NB4 (cell line): Measurements from ENCODE around the gene WNK1.

Experiments
- MYC ChIP-seq: IDR thresholded peaks from 2 replicates; pipeline ENCODE4 v1.6.1; 2011; ENCODE audit warnings: low read depth, low read length
- POLR2A ChIP-seq: IDR thresholded peaks from 2 replicates; pipeline ENCODE4 v1.6.1; 2011; ENCODE audit warnings: mild to moderate bottlenecking; ENCODE audit not compliant: insufficient read length; ENCODE audit errors: extremely low read depth
- TF ChIP-seq, protein P1 (sequence below): IDR thresholded peaks from one replicate; pipeline ENCODE4 v1.5.1; 2012; ENCODE audit warnings: low read depth, low read length
- TF ChIP-seq, protein P2 (sequence below): IDR thresholded peaks from 2 replicates; pipeline ENCODE4 v1.6.1; 2011; ENCODE audit warnings: low read depth, low read length

DNA sequence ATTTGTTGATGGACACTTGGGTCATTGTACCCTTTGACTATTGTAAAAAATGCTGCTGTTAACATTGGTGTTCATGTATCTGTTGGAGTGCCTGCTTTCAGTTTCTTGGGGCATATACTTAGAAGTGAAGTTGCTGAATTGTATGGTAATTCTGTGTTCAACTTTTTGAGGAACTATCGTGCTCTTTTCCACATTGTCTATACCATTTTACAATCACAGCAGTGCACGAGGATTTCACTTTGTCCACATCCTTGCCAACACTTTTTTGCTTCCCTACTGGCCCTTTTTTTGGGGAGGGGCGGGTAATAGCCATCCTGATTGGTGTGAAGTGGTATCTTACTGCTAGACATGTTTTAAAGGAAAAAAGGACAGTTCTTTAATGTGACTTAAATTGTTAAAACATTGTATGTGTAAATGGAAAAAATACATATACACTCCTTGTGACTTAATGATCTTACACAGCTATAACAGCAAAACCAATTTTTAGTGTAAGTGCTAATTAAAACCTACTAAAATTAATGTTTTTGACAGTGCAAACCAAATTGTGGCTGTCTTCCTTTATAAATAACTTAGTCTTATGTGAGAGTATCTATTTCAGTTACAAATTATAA lies 52.7 kb downstream of the WNK1 start:
- TF ChIP-seq POLR2A, result no peak
- TF ChIP-seq, protein P1, sequence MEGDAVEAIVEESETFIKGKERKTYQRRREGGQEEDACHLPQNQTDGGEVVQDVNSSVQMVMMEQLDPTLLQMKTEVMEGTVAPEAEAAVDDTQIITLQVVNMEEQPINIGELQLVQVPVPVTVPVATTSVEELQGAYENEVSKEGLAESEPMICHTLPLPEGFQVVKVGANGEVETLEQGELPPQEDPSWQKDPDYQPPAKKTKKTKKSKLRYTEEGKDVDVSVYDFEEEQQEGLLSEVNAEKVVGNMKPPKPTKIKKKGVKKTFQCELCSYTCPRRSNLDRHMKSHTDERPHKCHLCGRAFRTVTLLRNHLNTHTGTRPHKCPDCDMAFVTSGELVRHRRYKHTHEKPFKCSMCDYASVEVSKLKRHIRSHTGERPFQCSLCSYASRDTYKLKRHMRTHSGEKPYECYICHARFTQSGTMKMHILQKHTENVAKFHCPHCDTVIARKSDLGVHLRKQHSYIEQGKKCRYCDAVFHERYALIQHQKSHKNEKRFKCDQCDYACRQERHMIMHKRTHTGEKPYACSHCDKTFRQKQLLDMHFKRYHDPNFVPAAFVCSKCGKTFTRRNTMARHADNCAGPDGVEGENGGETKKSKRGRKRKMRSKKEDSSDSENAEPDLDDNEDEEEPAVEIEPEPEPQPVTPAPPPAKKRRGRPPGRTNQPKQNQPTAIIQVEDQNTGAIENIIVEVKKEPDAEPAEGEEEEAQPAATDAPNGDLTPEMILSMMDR, result no peak
- TF ChIP-seq, protein P2, sequence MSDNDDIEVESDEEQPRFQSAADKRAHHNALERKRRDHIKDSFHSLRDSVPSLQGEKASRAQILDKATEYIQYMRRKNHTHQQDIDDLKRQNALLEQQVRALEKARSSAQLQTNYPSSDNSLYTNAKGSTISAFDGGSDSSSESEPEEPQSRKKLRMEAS, result no peak
- no peak for TF ChIP-seq MYC
